Mesendoderm (in vitro differentiated cells): ENCODE measurements around the gene CTSW.
"Not testable (repeated sequence)": the region's sequence is repeated elsewhere in the genome, so short reads cannot be mapped to it uniquely, and the experiment has no call there.

ENCODE experiments used
- DNase-seq: peaks from one replicate; pipeline ENCODE4 v3.0.0; 2013
- H2AK5ac ChIP-seq: 2 replicates; pipeline ENCODE4 v1.6.1; 2013; ENCODE audit warnings: low read length, inconsistent platforms
- H2BK120ac ChIP-seq: 2 replicates; pipeline ENCODE4 v1.6.1; 2013; ENCODE audit warnings: low read depth, mild to moderate bottlenecking, low read length, moderate library complexity, mixed read lengths
- H2BK15ac ChIP-seq: replicated peaks from 2 replicates; pipeline ENCODE4 v1.6.1; 2013; ENCODE audit warnings: low read depth, mild to moderate bottlenecking, moderate library complexity
- H2BK5ac ChIP-seq: 2 replicates; pipeline ENCODE4 v1.6.1; 2013; ENCODE audit warnings: low read length, inconsistent platforms
- H3K18ac ChIP-seq: 2 replicates; pipeline ENCODE4 v1.6.1; 2013; ENCODE audit warnings: mild to moderate bottlenecking, low read length, mixed read lengths
- H3K23ac ChIP-seq: one replicate; pipeline ENCODE4 v1.6.1; 2013; ENCODE audit warnings: low read length
- H3K27ac ChIP-seq: 2 replicates; pipeline ENCODE4 v1.5.1; 2013; ENCODE audit warnings: low read depth, mild to moderate bottlenecking, inconsistent platforms, low read length, moderate library complexity
- H3K27me3 ChIP-seq: 2 replicates; pipeline ENCODE4 v1.6.1; 2013; ENCODE audit warnings: low read length, control low read depth, mild to moderate bottlenecking, inconsistent platforms; ENCODE audit not compliant: insufficient read depth, poor library complexity
- H3K36me3 ChIP-seq: 2 replicates; pipeline ENCODE4 v1.6.1; 2013; ENCODE audit warnings: low read length, inconsistent platforms; ENCODE audit not compliant: control insufficient read depth, insufficient read depth
- H3K4ac ChIP-seq: one replicate; pipeline ENCODE4 v1.6.1; 2013; ENCODE audit warnings: low read depth, mild to moderate bottlenecking, low read length, moderate library complexity
- H3K4me1 ChIP-seq: 2 replicates; pipeline ENCODE4 v1.6.1; 2013; ENCODE audit warnings: low read depth, low read length, inconsistent platforms; ENCODE audit not compliant: control insufficient read depth
- H3K4me2 ChIP-seq: 2 replicates; pipeline ENCODE4 v1.6.1; 2013; ENCODE audit warnings: low read length
- H3K4me3 ChIP-seq: 2 replicates; pipeline ENCODE4 v1.5.1; 2013; ENCODE audit warnings: mild to moderate bottlenecking, low read length
- H3K56ac ChIP-seq: one replicate; pipeline ENCODE4 v1.6.1; 2013; ENCODE audit warnings: low read length
- H3K79me1 ChIP-seq: 2 replicates; pipeline ENCODE4 v1.6.1; 2013; ENCODE audit warnings: low read length, inconsistent platforms
- H3K79me2 ChIP-seq: 2 replicates; pipeline ENCODE4 v1.6.1; 2013; ENCODE audit warnings: mild to moderate bottlenecking, low read length; ENCODE audit not compliant: control insufficient read depth, insufficient read depth
- H3K9ac ChIP-seq: 2 replicates; pipeline ENCODE4 v1.6.1; 2013; ENCODE audit warnings: low read length, inconsistent platforms
- H4K5ac ChIP-seq: one replicate; pipeline ENCODE4 v1.6.1; 2013; ENCODE audit warnings: low read length
- H4K8ac ChIP-seq: one replicate; pipeline ENCODE4 v1.6.1; 2013; ENCODE audit warnings: low read depth, mild to moderate bottlenecking, control low read depth, low read length, moderate library complexity
- WGBS: extraction: QIAGEN DNeasy Blood & Tissue Kit; methylation state at CpG from one replicate; pipeline ENCODE4 v1.1.7; 2013; ENCODE audit warnings: low lambda C conversion rate, missing lambda C conversion rate; ENCODE audit not compliant: insufficient coverage; ENCODE audit errors: extremely low coverage; 5-methylcytosine and 5-hydroxymethylcytosine counted together

The CTSW gene

GRCh38 chr11:65891219-65892136 is 11.8 kb downstream of the CTSW start:
- H3K36me3 ChIP-seq, result no peaks in the 10 kb centered on the region
- no peak overlapping the region for H3K27ac ChIP-seq
- H3K4me1 ChIP-seq, result peaks cover 6% of the 10 kb centered on the region
- no peak overlapping the region for H2BK5ac ChIP-seq
- no CpG with 5 or more reads among the region's 57 CpGs for WGBS
- DNase-seq, result peak; percentile 73
- H3K79me2 ChIP-seq, result peaks cover 3% of the 10 kb centered on the region
- H3K4ac ChIP-seq, result peak overlapping the region; percentile 38
- H3K18ac ChIP-seq, result peak overlapping the region; percentile 82
- no peak overlapping the region for H2BK15ac ChIP-seq
- H3K79me1 ChIP-seq, result peaks cover 8% of the 10 kb centered on the region
- peak overlapping the region; percentile 54 for H3K4me2 ChIP-seq
- H3K23ac ChIP-seq, result peak overlapping the region; percentile 45
- peak overlapping the region; percentile 75 for H3K9ac ChIP-seq
- H2AK5ac ChIP-seq, result no peak overlapping the region
- H4K5ac ChIP-seq, result no peak overlapping the region
- no peak overlapping the region for H2BK120ac ChIP-seq
- no peaks in the 10 kb centered on the region for H3K27me3 ChIP-seq
- H3K56ac ChIP-seq, result peak overlapping the region; percentile 98
- H4K8ac ChIP-seq, result no peak overlapping the region
- peak overlapping the region; percentile 44 for H3K4me3 ChIP-seq

- not testable (repeated sequence) for H3K79me2 ChIP-seq, H3K27me3 ChIP-seq, DNase-seq, H3K4me1 ChIP-seq, H2BK120ac ChIP-seq, H3K79me1 ChIP-seq, H4K5ac ChIP-seq, H3K36me3 ChIP-seq, H2AK5ac ChIP-seq, H2BK15ac ChIP-seq, H3K27ac ChIP-seq, H3K4me3 ChIP-seq, H3K23ac ChIP-seq, H4K8ac ChIP-seq, H2BK5ac ChIP-seq, H3K4ac ChIP-seq, H3K18ac ChIP-seq
- Histone ChIP-seq H3K9ac (peak overlapping the region; percentile 75), H3K56ac (peak overlapping the region; percentile 98), H3K4me2 (peak overlapping the region; percentile 54)
- no CpG with 5 or more reads among the region's 5 CpGs for WGBS
These were observed 12.5 kb downstream of the CTSW start for GRCh38 chr11:65892137-65892540.

GRCh38 chr11:65892661-65893317 is 13.2 kb downstream of the CTSW start:
- WGBS, result no CpG with 5 or more reads among the region's 10 CpGs
- H4K5ac ChIP-seq, result no peak overlapping the region
- H2BK15ac ChIP-seq, result no peak overlapping the region
- no peak overlapping the region for H3K4me3 ChIP-seq
- no peak overlapping the region for H2BK120ac ChIP-seq
- H3K18ac ChIP-seq, result no peak overlapping the region
- H3K56ac ChIP-seq, result peak overlapping the region; percentile 31
- H3K36me3 ChIP-seq, result no peaks in the 10 kb centered on the region
- DNase-seq, result no peak
- H3K4me2 ChIP-seq, result no peak overlapping the region
- H3K27ac ChIP-seq, result no peak overlapping the region
- no peak overlapping the region for H2BK5ac ChIP-seq
- no peaks in the 10 kb centered on the region for H3K27me3 ChIP-seq
- H3K9ac ChIP-seq, result no peak overlapping the region
- H3K4me1 ChIP-seq, result peaks cover 2% of the 10 kb centered on the region
- no peak overlapping the region for H3K23ac ChIP-seq
- H3K79me1 ChIP-seq, result peaks cover under 1% of the 10 kb centered on the region
- no peak overlapping the region for H4K8ac ChIP-seq
- H3K4ac ChIP-seq, result no peak overlapping the region
- no peak overlapping the region for H2AK5ac ChIP-seq
- H3K79me2 ChIP-seq, result no peaks in the 10 kb centered on the region

GRCh38 chr11:65894034-65894591 is 14.5 kb downstream of the CTSW start:
- no peak overlapping the region for H3K4me2 ChIP-seq

GRCh38 chr11:65895482-65895981 is 15.9 kb downstream of the CTSW start:
- no peak overlapping the region for H3K56ac ChIP-seq
- no peak overlapping the region for H3K23ac ChIP-seq
- no peak overlapping the region for H3K4me3 ChIP-seq
- H4K5ac ChIP-seq, result no peak overlapping the region
- H3K36me3 ChIP-seq, result no peaks in the 10 kb centered on the region
- H3K4me2 ChIP-seq, result no peak overlapping the region
- H3K27ac ChIP-seq, result no peak overlapping the region
- no peak overlapping the region for H2AK5ac ChIP-seq
- no CpG with 5 or more reads among the region's 5 CpGs for WGBS
- H3K27me3 ChIP-seq, result peaks cover 7% of the 10 kb centered on the region
- no peaks in the 10 kb centered on the region for H3K4me1 ChIP-seq
- no peak for DNase-seq
- H2BK15ac ChIP-seq, result no peak overlapping the region
- H3K18ac ChIP-seq, result no peak overlapping the region
- H3K79me1 ChIP-seq, result no peaks in the 10 kb centered on the region
- H4K8ac ChIP-seq, result no peak overlapping the region
- no peak overlapping the region for H2BK120ac ChIP-seq
- no peak overlapping the region for H3K4ac ChIP-seq
- no peak overlapping the region for H2BK5ac ChIP-seq
- no peak overlapping the region for H3K9ac ChIP-seq
- no peaks in the 10 kb centered on the region for H3K79me2 ChIP-seq

More at GRCh38 chr11:65894034-65894591, 14.5 kb downstream of the CTSW start:
- Histone ChIP-seq H3K18ac (no peak overlapping the region), H3K56ac (peak overlapping the region; percentile 18), H2BK120ac (no peak overlapping the region), H3K79me2 (no peaks in the 10 kb centered on the region), H2BK5ac (no peak overlapping the region), H2AK5ac (no peak overlapping the region), H3K23ac (no peak overlapping the region), H3K36me3 (no peaks in the 10 kb centered on the region), H3K27me3 (no peaks in the 10 kb centered on the region), H3K27ac (no peak overlapping the region), H3K9ac (no peak overlapping the region), H3K4me3 (no peak overlapping the region), H3K4ac (no peak overlapping the region), H2BK15ac (no peak overlapping the region), H4K5ac (no peak overlapping the region), H3K4me1 (peaks cover under 1% of the 10 kb centered on the region), H3K79me1 (no peaks in the 10 kb centered on the region), H4K8ac (no peak overlapping the region)
- no CpG with 5 or more reads among the region's 16 CpGs for WGBS
- DNase-seq, result no peak
